HG03520 (cell line): ENCODE data around the gene DMXL2.
A peak's percentile ranks its signal among the peaks of the same experiment; 100 is the strongest.
"Not testable (repeated sequence)": the region's sequence is repeated elsewhere in the genome, so short reads cannot be mapped to it uniquely, and the experiment has no call there.

Experiments used
- ATAC-seq: cut with Tn5 transposase; IDR thresholded peaks from one replicate; pipeline ENCODE4 v1.9.1; 2021; ENCODE audit warnings: mild to moderate bottlenecking, moderate library complexity; ENCODE audit not compliant: unreplicated experiment

Gene DMXL2

DNA sequence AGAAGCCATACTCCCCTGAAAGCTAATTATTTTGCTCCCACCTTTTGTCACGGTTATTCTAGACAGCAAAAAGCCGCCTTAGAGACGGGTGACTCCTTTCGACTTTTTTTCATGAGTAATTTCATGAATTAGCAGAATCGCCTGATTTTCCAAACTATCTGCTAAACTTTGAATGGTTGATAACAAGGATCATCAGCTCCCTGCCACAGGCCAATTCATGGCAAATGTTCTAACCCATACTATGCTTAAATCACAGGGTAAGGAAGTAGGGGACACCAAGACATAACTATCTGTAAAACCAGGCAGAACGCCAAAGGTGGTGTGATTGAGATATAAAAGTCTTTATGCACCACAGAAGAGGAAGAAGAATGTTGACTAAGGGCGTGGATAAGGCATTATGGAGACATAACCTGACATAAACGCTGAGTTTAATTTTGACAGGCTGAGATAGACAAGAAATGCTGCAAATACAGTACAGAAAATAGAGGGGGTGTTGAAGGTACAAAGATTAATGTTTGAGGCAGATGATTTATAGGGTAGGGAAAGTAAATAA is 891 bp upstream of the DMXL2 start:
- no peak for ATAC-seq

DNA sequence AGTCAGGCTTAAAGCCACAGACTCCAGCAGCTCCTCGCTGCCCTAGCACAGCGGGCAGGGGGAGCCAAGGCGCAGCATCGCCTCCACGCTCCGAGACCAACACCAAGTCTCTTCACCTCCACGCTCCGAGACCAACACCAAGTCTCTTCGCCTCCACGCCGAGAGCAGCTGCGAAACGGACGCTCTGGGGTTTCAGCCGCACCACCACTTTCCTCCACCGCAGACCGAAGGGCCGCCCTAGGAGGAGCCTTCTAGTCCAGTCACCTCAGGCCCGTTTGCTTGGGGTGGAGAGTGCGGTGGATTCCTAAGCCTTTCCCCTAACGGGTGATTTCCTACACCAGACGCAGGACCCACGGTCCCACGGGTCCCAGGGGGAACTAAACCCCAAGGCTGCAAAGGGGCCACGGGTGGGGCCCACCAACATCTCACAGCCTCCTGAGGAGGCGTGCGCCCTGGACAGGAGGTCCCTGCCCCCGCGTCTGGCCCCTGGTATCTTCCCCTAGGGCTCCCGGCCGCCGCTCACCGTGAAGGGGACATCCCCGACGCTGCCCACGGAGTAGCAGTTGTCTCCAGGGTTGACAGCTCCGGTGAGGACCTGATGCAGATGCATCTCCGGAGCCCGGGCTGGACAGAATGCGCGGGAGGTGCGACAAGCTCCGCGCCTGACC is 501 bp downstream of the DMXL2 start:
- ATAC-seq, result peak; percentile 33

- ATAC-seq, result no peak
These were observed 1.3 kb downstream of the DMXL2 start for GRCh38 chr15:51621155-51621765.

- ATAC-seq, result no peak
These were observed 1.9 kb downstream of the DMXL2 start for GRCh38 chr15:51620641-51621040.

DNA sequence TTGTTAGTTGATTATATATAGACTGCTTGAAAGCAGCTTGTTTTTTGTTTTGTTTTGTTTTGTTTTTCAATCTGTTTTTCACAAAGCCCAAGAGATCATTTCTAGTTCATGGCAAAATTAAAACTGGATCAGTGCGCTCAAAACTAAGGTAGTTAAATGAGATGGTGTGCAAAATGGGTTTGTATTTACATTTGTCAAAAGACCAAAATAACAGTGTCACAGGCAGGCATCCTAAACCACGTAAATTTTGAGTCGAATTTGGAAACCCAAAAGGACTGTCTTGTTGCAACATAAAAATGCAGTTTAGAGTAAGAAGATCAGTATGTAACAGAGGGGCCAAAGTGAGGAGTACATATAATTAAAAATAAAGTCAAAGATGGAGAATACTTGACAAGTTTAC is 2.4 kb downstream of the DMXL2 start:
- ATAC-seq, result no peak

DNA sequence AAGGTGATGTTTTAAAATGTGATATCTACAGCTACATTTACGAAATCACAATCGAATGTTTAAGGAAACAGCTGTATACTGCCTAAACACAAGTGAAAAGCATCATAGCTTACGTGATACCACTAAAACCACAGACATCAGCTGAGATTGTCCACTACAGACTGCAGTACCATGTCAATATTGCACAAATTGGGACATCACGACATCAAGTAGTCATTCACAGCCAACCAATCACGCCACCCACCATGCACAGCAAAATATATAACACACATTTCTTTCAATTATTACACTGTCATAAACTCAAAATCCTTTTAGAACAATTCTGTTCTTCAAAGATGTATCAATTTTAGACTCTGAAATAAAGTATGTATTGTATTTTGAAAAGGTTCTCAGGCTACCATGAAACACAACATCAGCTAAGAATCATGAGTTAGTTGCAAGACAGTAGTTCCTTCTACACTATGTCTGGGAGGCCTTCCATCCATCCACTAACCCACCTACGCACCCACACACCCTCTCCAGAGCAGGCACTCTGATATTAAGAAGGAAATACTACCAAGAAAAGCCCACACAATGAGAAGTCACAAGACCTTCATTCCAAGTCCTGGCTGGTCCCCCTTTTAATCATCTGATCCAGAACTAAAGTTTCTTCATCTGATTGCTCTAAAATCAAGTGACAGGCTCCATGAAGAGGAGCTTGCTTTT is 3.1 kb downstream of the DMXL2 start:
- ATAC-seq, result no peak

- ATAC-seq, result no peak
These were observed 4.7 kb downstream of the DMXL2 start for GRCh38 chr15:51617886-51618285.

DNA sequence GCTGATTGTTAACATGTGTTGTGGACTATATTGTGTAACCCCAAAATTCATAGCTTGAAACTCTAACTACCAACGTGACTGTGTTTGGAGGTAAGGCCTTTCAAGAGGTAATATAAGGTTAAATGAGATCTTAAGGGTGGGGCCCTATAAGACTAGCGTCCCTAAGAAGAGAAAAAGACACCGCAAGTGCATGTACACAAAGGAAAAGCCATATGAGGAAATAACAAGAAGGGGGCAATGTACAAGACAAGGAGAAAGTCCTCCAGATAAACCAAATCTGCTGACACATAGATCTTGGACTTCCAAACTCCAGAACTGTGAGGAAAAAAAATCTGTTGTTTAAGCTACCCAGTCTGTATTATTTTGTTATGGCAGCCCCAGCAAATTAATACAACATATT is 8.6 kb downstream of the DMXL2 start:
- no peak for ATAC-seq

GRCh38 chr15:51612669-51613068 is 9.9 kb downstream of the DMXL2 start:
- ATAC-seq, result not testable (repeated sequence)

GRCh38 chr15:51603462-51603948 is 19.1 kb downstream of the DMXL2 start:
- ATAC-seq, result not testable (repeated sequence)

- no peak for ATAC-seq
These were observed 19.6 kb downstream of the DMXL2 start for GRCh38 chr15:51603002-51603401.

- no peak for ATAC-seq
These were observed 20.1 kb downstream of the DMXL2 start for GRCh38 chr15:51602484-51602883.

- ATAC-seq, result no peak
These were observed 20.8 kb downstream of the DMXL2 start for GRCh38 chr15:51601801-51602200.

DNA sequence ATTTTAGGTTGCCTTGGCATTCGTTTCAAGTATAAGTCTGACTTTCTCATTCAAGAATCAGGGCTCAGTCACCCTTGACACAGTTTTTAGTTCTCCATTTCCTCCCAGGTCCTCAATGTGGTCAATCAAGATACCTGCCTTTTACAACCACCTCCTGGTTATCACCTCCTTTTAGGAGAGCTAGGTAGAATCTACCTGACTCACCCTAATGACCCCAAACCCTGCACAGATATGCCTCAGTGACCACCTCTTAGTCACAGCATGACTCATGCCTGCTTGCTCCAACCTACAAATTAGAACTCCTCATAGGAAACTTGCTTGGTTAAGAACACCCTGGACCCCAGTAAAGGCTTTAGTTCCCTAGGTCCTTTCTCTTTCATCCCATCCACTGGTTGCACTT is 22.5 kb downstream of the DMXL2 start:
- ATAC-seq, result no peak

GRCh38 chr15:51589881-51590568 is 32.5 kb downstream of the DMXL2 start:
- ATAC-seq, result no peak

- no peak for ATAC-seq
These were observed 33.6 kb downstream of the DMXL2 start for GRCh38 chr15:51588966-51589365.

- ATAC-seq, result no peak
These were observed 36.6 kb downstream of the DMXL2 start for GRCh38 chr15:51585986-51586385.

- no peak for ATAC-seq
These were observed 41.6 kb downstream of the DMXL2 start for GRCh38 chr15:51580982-51581381.

- no peak for ATAC-seq
These were observed 42.2 kb downstream of the DMXL2 start for GRCh38 chr15:51580385-51580784.

- no peak for ATAC-seq
These were observed 43.6 kb downstream of the DMXL2 start for GRCh38 chr15:51579012-51579411.

DNA sequence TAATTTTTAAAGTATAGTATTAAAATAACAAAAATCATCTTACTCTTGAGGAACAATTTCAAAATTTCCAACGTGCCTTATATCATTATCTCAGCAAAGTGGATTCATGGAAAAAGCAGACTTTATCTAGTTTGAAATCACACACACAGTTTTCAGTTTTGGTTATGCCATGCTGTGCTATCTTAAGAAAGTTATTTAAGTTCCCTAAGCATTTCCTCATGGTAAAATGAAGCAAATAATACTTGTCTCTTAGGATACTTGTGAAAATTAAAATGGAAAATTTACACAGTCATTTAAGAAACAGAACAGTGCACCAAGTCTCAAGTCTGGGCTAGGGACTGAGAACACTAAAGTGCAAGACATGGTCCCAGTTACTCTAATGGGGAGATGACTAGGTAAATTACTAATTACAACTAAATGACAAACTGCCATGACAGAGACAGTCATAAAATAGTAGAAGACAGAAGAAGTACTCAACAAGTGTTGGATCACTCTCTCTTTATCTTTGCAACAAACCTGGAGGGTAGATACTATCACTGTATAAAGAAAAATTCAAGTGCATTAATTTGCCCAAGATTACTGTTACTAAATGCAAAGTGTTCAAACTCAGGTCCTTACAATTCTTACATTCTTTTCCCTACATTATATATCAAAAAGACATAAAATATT is 44.8 kb downstream of the DMXL2 start:
- ATAC-seq, result no peak
